HG02610 (cell line): ENCODE results near the gene OR5B2.
"Not testable (repeated sequence)": the region's sequence is repeated elsewhere in the genome, so short reads cannot be mapped to it uniquely, and the experiment has no call there.

ENCODE experiments used
- ATAC-seq: cut with Tn5 transposase; IDR thresholded peaks from one replicate; pipeline ENCODE4 v1.9.1; 2021; ENCODE audit warnings: mild to moderate bottlenecking, moderate library complexity; ENCODE audit not compliant: unreplicated experiment

The OR5B2 gene

DNA sequence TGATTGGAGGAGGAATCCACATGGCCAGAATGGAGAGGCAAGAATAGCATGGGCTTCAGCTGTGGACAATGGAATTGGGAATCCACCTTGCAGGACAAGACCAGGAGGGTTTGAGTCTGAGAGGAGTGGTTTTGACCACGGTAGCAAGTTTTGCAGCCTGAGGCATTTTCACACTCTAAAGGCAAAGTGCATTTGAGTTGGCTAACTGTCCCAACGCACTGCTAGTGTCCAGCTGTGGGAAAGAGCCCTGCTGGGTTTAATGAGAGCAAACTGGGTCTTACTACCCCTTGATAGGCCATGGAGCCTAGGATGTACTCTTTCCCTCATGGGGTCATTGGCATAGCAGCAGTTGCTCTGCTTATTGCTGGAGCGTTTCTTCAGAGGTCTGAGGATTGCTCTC lies at the start of gene OR5B2:
OR5B2 (minus strand) TSS at position 101 of the 400 bp plus-strand sequence. CDS start 4,860 bp downstream, outside the sequence.
- ATAC-seq, result no peak

DNA sequence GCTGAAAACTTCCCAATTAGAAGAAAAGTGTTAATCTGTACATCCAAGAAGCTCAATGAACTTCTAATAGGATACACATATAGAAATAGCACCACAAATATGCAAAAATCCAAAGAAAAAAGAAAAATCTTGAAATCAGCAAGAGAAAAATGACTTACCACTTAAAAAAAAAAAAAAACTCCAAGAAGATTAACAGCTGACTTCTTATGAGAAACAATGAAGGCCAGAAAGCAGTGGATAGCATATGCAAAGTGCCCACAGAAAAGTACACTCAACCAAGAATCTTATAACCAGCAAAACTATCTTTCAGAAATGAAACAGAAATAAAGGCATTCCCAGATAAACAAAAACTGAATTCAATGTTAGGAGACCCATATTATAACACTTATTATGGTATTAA lies 44.0 kb upstream of the OR5B2 start:
- no peak for ATAC-seq

DNA sequence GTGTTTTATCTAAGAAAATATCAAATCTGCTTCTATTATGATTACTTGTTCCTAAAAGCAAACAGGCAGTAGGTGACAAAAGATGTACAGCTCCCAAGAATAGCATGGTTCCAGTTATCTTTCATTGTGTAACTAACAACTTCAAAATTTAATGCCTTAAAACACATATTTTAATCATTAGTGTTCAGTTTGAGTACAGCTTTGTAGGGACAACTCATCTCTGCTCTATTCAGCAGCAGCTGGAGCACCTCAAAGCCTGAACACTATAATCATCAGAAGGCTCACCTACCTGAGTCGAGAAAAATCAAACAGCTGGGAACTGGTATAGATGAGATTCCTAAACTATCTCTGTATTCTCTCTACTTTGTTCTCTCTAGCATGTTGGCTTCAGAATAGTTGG lies 38.4 kb upstream of the OR5B2 start:
- ATAC-seq, result no peak

DNA sequence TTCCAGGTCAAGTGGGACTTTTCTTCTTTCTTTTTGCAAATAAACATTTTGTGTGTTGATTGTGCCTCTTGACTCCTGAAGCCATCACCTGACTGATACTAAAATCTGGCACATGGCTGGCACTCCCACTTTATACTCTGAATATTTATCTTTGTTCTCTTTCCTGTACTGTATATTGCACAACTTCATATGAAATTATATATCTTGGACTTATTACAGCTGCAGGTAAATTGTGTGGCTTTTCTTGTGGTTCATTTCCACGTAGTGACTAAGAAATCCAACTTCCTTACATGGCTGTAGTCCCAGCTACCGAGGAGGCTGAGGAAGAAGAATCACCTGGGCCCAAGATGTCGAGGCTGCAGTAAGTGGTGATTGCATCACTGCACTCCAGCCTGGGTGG lies 37.8 kb upstream of the OR5B2 start:
- no peak for ATAC-seq

DNA sequence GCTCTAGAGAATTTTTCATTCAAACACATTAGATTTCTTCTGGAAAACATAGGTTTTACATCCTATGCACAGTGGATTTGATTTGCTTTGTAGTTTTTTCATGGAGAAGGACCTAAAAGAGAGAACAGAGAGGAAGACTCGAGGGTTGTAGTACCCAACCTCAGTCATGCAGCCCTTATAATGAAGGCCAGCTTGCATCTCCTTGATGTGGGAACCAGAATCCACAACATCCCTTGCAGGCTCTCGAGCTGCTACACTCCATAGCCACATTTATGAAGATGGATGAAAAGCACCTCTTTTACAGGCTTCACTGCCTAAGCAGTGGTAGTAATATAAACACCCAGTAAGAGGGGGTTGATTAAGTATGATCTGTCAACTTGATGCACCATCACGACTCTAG lies 23.7 kb upstream of the OR5B2 start:
- ATAC-seq, result no peak

DNA sequence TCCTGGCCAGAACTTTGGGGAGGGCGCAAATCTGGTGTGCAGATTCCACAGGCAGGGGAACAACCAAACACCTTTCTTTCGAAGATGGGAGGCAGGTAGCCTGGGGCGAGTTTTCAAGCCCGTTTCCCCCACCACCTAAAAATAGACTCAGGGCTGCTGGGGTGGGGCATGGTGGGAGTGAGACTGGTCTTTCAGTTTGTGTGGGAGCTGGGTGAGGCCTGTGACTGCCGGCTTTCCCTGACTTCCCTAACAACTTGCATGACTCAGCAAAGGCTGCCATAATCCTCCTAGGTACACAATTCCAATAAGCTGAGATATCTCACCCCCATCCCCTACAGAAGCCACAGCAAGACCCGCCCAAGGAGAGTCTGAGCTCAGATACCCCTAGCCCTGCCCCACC lies 18.4 kb upstream of the OR5B2 start:
- no peak for ATAC-seq

DNA sequence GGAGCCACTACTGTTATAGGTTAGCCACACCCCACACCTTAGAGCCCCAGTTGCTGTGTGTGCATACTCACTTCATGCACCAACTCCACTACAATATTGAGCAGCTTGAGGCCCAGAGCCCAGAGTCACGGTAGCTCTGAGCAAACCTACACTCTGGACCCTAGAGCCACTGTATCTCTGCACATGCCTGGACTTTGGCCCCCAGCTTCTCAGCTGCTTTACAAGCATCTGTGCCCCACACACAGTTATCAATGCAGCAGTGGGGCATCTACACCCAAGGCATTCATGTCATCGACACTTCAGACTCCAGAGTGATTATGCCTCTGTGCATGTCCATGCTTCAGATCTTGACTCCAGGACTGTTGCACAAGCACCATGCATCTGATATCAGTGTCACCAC lies 16.4 kb upstream of the OR5B2 start:
- ATAC-seq, result no peak

DNA sequence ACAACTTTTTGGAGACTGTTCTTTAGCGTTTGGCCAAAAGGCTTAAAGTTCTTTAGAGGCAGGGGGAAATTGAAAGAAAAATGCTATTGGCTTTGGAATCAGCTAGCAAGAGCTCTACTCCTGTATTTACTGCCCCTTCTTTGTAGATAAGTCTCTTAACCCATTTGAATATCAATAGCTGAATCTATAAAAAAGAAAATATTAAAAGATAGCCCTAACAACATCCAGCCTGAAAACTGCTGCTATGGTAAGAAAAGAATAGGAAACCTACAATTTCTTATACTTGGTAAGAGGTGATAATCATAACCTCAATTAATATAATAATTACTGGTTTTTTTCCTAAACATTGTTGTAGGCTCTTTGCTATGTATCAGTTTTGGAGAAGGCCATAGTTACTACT lies 14.2 kb upstream of the OR5B2 start, which contains the start of gene OR5B12:
OR5B12 (minus strand) TSS at position 101 of the 400 bp plus-strand sequence. CDS start 2,085 bp downstream, outside the sequence.
- no peak for ATAC-seq

DNA sequence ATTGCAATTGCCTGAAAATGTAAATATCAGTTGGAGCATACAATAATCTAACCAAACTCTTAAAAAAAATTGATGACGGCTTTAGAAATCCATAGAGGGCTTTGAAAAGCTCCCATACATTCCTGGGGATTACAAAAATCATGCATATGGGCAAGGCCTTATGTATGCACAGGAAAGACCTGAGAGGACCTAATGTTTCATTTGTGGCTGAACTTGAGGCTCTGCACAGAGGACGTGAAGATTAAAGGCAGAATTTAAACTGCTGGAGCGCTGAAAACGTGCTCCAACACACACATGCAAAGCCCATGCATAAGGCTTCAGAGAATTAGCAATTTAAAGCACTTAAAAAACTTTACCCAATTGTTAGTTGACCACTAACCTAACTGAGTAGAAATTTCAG lies 10.6 kb upstream of the OR5B2 start:
- ATAC-seq, result no peak

DNA sequence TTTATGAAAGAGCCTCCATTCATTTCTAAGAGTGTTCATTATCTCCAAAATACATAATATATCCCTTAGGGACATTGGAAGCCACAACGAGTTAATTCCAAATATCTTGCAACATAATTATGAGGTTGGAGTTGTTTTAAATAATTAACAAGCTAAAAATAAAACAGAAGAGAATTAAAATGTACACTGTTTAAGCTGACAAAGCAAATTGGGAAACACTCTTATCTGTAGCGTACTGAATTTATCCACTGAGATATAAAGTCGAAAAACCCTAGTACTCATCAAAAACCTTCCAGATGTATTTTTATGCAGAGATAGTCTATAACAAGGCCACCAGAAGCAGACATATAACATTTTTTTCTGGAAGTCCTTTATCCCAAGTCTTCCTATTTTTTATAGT lies 6.3 kb upstream of the OR5B2 start:
- ATAC-seq, result no peak

DNA sequence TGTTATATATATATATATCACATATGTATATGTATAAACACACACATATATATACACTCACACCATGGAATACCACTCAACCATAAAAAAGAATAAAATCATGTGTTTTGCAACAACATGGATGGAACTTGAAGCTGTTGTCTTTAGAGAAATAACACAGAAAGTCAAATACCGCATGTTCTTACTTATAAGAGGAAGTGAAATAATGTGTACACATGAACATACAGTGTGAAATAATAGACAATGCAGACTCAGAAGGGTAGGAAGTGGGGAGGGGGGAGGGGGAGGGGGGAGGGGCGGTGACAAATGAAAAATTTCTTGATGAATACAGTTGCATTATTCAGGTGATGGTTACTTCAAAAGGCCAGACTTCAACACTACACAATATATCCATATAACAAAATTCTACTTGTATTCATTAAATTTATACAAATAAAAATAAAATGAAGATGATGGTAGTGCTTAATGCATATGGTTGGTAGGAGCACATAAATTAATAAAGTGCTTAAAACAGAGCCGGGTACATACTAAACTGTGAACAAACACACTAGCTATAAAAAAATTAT lies 5.8 kb upstream of the OR5B2 start:
- ATAC-seq, result no peak

DNA sequence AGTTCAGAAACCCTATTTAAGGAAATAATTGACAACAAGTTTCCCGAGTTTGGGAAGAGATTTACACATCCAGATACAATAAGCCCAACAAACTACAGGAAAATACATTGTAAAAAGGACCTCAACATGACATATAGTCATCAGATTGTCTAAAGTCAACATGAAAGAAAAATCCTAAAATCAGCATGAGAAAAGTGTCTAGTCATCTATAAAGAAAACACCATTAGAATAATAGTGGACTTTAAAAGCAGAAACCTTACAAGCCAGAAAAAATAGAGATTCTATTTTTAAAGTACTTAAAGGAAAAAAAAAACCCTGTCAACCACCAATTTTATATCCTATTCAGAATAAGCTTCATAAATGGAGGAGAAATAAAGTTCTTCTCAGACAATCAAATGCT lies 1.4 kb upstream of the OR5B2 start:
- no peak for ATAC-seq

DNA sequence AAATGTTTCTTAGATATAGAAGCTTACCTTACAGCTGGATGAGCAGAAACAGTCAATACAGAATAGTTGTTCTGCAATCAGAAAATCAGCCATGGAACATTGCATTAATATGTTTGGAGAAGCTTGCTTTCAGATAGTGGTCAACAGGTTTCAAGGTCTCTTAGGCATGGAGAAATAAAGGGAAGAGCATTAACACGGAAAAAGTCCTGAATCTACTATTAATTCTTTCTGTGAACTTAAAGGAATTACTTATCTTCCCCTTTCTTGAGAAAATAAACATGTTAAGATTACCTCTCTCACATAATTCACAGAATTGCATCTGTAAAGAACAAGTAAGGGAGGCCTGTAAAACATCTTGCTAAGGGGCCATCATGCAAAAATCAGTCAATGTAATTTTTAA lies 21.1 kb downstream of the OR5B2 start, which contains the start of gene OR5B3:
OR5B3 (minus strand) TSS at position 101 of the 400 bp plus-strand sequence. CDS start 3,465 bp downstream, outside the sequence.
- no peak for ATAC-seq

DNA sequence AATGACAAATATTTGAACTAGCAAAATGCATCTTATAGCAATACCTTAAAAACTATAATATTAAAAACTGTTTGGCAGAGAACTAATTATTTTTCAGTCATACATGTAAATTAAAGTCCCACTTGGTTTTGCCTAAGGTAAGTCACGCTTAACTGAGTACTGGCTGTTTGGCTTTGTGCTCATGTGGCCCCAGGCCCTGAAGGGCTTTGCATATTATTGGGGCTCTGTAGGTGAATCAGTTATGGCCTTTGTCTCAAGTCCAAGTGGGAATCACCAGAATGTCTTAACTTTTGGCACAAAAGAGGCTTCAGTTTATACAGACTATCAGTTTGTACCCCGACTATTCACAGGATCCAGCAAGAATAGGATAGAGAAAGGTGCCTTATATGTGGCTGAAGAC lies 28.3 kb downstream of the OR5B2 start:
- not testable (repeated sequence) for ATAC-seq

DNA sequence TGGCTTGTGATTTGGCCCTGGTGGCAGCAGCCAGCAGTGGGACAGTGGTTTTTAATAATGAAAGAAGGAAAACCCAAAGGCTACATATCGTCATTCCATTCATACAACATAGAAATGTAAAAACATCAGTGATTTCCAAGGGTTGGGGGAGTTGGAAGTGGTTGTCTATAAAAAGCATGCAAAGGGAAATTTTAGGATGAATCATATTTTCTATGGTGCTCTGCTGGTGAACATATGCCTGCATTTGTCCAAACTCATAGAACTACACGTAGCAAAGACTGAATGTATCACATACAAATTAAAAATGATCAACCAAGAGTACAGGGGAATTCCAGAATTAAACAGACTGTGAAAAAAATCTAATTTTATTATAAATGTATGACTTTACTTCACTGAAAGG lies 32.3 kb downstream of the OR5B2 start:
- no peak for ATAC-seq

DNA sequence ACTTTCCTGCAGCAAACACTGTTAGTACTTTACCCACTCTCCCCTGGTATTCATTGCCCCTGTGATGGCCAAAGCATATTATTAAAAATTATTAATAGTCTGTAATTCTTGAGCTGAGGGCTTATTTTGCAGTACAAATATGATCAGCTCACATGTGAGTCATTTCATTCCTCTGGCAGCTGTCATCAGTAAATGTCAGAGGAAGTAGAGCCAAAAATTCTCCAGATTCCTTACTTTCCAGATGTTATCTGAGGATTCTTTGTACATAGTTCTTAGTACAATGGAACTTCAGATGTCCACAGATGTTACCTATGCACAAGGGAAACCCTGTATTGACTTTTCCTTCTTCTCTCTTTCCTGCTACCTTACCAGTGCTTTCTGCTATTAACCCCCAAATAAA lies 33.7 kb downstream of the OR5B2 start:
- no peak for ATAC-seq

DNA sequence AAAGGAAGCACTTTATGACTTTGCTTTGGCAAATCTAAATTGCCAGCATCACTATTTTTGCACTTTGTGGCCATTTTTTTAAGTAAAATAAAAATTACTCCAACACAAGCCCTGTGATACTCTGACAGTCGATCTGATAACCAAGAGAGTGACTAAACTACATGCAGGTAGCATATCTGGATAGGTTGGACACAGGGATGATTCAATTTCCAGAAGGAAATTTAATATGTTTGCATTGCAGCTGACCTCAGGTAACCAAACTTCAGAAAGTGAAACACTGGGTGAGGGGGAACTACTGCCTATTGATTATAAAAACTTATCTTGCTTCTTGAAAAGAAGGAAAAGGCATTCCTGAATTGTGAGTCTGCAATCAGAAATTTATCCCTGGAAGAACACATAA lies 35.2 kb downstream of the OR5B2 start:
- ATAC-seq, result no peak

DNA sequence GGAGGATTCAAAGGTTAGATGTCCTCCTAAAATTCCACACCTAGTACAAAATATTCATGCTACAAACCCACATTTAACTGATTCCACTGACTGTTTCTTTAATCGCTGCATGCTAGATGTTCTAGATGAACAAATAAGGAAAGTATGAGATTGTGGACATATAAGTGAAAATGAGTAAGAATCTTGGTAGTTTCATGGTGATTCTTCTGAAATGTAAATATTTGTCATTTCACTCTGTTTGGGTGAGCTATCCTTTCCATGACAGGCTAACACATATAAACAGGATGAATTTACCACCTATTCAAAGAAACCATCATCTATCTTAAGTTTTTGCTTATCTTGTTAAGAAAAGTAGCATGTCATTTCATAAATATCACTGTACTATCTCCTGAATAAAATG lies 36.0 kb downstream of the OR5B2 start:
- no peak for ATAC-seq

DNA sequence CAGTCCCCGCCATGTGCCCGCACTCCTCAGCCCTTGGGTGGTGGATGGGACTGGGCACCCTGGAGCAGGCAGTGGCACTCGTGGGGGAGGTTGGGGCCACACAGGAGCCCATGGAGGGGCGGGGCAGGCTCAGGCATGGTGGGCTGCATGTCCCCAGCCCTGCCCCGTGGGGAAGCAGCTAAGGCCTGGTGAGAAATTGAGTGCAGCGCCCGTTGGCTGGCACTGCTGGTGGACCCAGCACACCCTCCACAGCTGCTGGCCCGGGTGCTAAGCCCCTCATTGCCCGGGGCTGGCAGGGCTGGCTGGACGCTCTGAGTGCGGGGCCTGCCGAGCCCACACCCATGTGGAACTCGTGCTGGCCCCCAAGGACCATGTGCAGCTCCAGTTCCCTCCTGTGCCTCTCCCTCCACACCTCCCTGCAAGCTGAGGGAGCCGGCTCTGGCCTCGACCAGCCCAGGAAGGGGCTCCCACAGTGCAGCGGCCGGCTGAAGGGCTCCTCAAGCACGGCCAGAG lies 37.3 kb downstream of the OR5B2 start:
- no peak for ATAC-seq
